Activated T-cell treated with anti-CD3 and anti-CD28 coated beads for 1 hour (primary cell): ENCODE results near the gene TMEM120A.

Source experiments
- DNase-seq: peaks from one replicate; pipeline ENCODE4 v3.0.0-alpha.2; 2020; ENCODE audit warnings: low read depth

Gene TMEM120A

GRCh38 chr7:75957021-75957736 lies 37.2 kb downstream of the TMEM120A start:
- DNase-seq = no peak

- no peak for DNase-seq
Observed at GRCh38 chr7:75955331-75955955, 39.0 kb downstream of the TMEM120A start.

GRCh38 chr7:75953931-75954330 lies 40.5 kb downstream of the TMEM120A start:
- DNase-seq = no peak

GRCh38 chr7:75953431-75953830 lies 41.0 kb downstream of the TMEM120A start:
- no peak for DNase-seq

GRCh38 chr7:75951506-75951905 lies 42.9 kb downstream of the TMEM120A start:
- no peak for DNase-seq

- no peak for DNase-seq
Observed at GRCh38 chr7:75950111-75950681, 44.2 kb downstream of the TMEM120A start.

GRCh38 chr7:75948179-75948578 lies 46.2 kb downstream of the TMEM120A start:
- no peak for DNase-seq

- DNase-seq = no peak
Observed at GRCh38 chr7:75946207-75946855, 48.1 kb downstream of the TMEM120A start.

- DNase-seq = no peak
Observed at GRCh38 chr7:75945297-75946168, 48.9 kb downstream of the TMEM120A start.

GRCh38 chr7:75944507-75944906 lies 49.9 kb downstream of the TMEM120A start:
- DNase-seq = no peak

GRCh38 chr7:75943864-75944263 lies 50.5 kb downstream of the TMEM120A start:
- no peak for DNase-seq

GRCh38 chr7:75938921-75939320 lies 55.5 kb downstream of the TMEM120A start:
- DNase-seq = no peak

GRCh38 chr7:75937958-75938786 lies 56.2 kb downstream of the TMEM120A start:
- no peak for DNase-seq
